Neural cell (in vitro differentiated cells): ENCODE results near the gene AATK.

Source experiments
- EP300 ChIP-seq: fragments of 450-650 bp; conservative IDR thresholded peaks from 2 replicates; pipeline ENCODE4 v1.6.1; 2014; ENCODE audit warnings: antibody characterized with exemption, mild to moderate bottlenecking, moderate library complexity; ENCODE audit not compliant: poor library complexity, severe bottlenecking
- EZH2 ChIP-seq: fragments of 200-600, 300-800 bp; shearing (Covaris generic), sonication (generic); IDR thresholded peaks from 2 replicates; pipeline ENCODE4 v1.6.1; 2014; ENCODE audit warnings: antibody characterized with exemption, low read length, borderline replicate concordance, mild to moderate bottlenecking; ENCODE audit not compliant: insufficient read depth, poor library complexity, severe bottlenecking
- TF ChIP-seq, protein P1 (sequence below): fragments of 450-650 bp; IDR thresholded peaks from 2 replicates; pipeline ENCODE4 v1.5.1; 2014; ENCODE audit warnings: antibody characterized with exemption, mild to moderate bottlenecking, moderate library complexity; ENCODE audit not compliant: poor library complexity, severe bottlenecking

DNA sequence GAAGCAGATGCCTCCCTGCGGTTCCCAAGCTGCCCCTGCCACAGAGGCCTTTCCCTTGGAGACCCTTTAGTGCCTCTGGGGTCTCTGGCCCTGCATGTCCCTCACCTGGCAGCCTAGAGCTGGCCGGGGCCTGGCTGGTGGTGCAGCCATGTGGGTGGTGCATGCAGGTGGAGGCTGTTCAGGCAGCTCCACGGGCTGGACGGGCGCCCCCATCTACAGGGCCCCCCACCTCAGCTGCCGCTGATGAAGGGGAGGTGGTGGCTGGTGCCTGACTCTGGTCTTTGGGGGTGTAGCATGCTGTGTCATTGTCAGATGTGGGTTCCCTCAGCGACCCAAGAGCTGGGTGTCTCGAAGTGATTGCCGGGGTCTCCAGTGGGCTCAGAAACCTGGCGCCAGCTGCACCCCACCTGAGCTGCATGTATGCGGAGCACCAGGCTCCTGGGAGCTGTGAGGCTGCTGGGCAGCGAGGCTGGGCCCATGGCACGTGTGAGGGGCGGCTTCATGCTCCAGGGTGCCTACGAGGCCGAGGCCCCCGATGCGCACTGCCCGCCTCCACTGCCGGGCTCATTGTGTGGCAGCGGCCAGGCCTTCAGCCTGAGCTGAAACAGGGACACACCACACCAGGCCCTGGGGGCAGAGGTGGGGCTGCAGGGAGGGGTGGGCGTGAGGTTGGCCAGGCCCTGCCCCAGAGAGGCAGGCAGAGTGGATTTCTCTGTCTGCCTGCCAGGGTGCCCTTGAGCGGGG lies 74.1 kb downstream of the AATK start:
- TF ChIP-seq, protein P1, sequence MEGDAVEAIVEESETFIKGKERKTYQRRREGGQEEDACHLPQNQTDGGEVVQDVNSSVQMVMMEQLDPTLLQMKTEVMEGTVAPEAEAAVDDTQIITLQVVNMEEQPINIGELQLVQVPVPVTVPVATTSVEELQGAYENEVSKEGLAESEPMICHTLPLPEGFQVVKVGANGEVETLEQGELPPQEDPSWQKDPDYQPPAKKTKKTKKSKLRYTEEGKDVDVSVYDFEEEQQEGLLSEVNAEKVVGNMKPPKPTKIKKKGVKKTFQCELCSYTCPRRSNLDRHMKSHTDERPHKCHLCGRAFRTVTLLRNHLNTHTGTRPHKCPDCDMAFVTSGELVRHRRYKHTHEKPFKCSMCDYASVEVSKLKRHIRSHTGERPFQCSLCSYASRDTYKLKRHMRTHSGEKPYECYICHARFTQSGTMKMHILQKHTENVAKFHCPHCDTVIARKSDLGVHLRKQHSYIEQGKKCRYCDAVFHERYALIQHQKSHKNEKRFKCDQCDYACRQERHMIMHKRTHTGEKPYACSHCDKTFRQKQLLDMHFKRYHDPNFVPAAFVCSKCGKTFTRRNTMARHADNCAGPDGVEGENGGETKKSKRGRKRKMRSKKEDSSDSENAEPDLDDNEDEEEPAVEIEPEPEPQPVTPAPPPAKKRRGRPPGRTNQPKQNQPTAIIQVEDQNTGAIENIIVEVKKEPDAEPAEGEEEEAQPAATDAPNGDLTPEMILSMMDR: no peak
- TF ChIP-seq EZH2: no peak
- TF ChIP-seq EP300: no peak
